NCI-H526 (cell line): ENCODE results near the gene SRSF10.
"Not testable (repeated sequence)": the region's sequence is repeated elsewhere in the genome, so short reads cannot be mapped to it uniquely, and the experiment has no call there.

Experiments used
- DNase-seq, 2 experiments: peaks; one replicate each; lab custom pipeline; 2025; lab: John Stamatoyannopoulos, UW

SRSF10 gene

GRCh38 chr1:23979881-23980727, at the start of gene SRSF10:
Gene SRSF10 (minus strand): TSS chr1:23980327. CDS start chr1:23980255, 72 bp downstream.
- peak; percentile 97 to 99 for DNase-seq

- peak in 1 of 2 experiments; percentile 37 for DNase-seq
Observed at GRCh38 chr1:24027838-24028468, 47.8 kb upstream of the SRSF10 start.

- DNase-seq = no peak
Observed at GRCh38 chr1:24022581-24023361, 42.6 kb upstream of the SRSF10 start.

GRCh38 chr1:24021403-24022266, 41.5 kb upstream of the SRSF10 start:
- no peak for DNase-seq

GRCh38 chr1:24020470-24020869, 40.3 kb upstream of the SRSF10 start:
- no peak for DNase-seq

GRCh38 chr1:24020025-24020424, 39.9 kb upstream of the SRSF10 start:
- DNase-seq = no peak

GRCh38 chr1:24018611-24019580, 38.8 kb upstream of the SRSF10 start:
- peak in 1 of 2 experiments; percentile 10 for DNase-seq

- no peak for DNase-seq
Observed at GRCh38 chr1:24015221-24016210, 35.4 kb upstream of the SRSF10 start.

- not testable (repeated sequence) for DNase-seq
Observed at GRCh38 chr1:24012878-24013277, 32.8 kb upstream of the SRSF10 start.

- DNase-seq = no peak
Observed at GRCh38 chr1:24010650-24011049, 30.5 kb upstream of the SRSF10 start.

- DNase-seq = no peak
Observed at GRCh38 chr1:24009406-24009805, 29.3 kb upstream of the SRSF10 start.

GRCh38 chr1:24008574-24009184, 28.6 kb upstream of the SRSF10 start:
- not testable (repeated sequence) for DNase-seq

- no peak for DNase-seq
Observed at GRCh38 chr1:24007079-24007478, 27.0 kb upstream of the SRSF10 start.

- DNase-seq = peak in 1 of 2 experiments; percentile 10
Observed at GRCh38 chr1:24005163-24005562, 25.0 kb upstream of the SRSF10 start.

GRCh38 chr1:24004132-24004531, 24.0 kb upstream of the SRSF10 start:
- no peak for DNase-seq

- peak; percentile 68 for DNase-seq
Observed at GRCh38 chr1:24003331-24003972, 23.3 kb upstream of the SRSF10 start.

- no peak for DNase-seq
Observed at GRCh38 chr1:24002695-24003094, 22.6 kb upstream of the SRSF10 start.

GRCh38 chr1:23999156-23999671, 19.1 kb upstream of the SRSF10 start:
- no peak for DNase-seq
